K562 (cell line): ENCODE results near the gene SMARCA4. TPM values are rescaled to one million over a fixed set of nuclear protein-coding genes. Genes with fewer than 3 reads are reported as not detected.

Source experiments
- ATAC-seq: fragments of 200-7000 bp; cut with Tn5 transposase; 3 replicates; pipeline ENCODE4 v1.9.1; 2020; ENCODE audit warnings: moderate library complexity
- BruUV-seq: library from RNA; stranded (reverse); fragments of 400-500 nt; replicated peaks from 2 replicates; lab custom pipeline; 2021; lab: Mats Ljungman, UMichigan
- CTCF ChIA-PET: fragments of 300-600 bp; formaldehyde crosslinking; extraction: SDS; loops from one replicate; lab custom pipeline; 2021; ENCODE audit warnings: low intra/inter-chr PET ratio; lab: Yijun Ruan, JAX
- POLR2A ChIA-PET: fragments of 300-600, 350-650 bp; sonication (Branson Sonifier 250); formaldehyde crosslinking; extraction: SDS; loops from one replicate; lab custom pipeline; 2021; ENCODE audit warnings: antibody characterized with exemption, inconsistent platforms; lab: Yijun Ruan, JAX
- DNase-seq, 4 experiments: peaks; one replicate each; pipeline versions ENCODE4 v3.0.0 to v3.0.0-alpha.2; 2011 to 2018; ENCODE audit warnings: low spot score in 3 of 4, mixed read lengths in 3 of 4; ENCODE audit errors: extremely low read depth in 1 of 4
- FAIRE-seq: peaks from 2 replicates; lab custom pipeline; 2011; peaks lifted over from hg19 to GRCh38; lab: Jason Lieb, UNC
- H2AFZ ChIP-seq: 2 replicates; pipeline ENCODE4 v1.6.0; 2011; ENCODE audit warnings: low read depth, low read length, control low read depth, inconsistent platforms
- H3K27ac ChIP-seq: fragments of 200-600 bp; 3 replicates; pipeline ENCODE4 v1.8.0; 2011; ENCODE audit warnings: low read depth, mild to moderate bottlenecking, control low read depth, inconsistent platforms, low read length, moderate library complexity, mixed read lengths; ENCODE audit errors: extremely low read depth
- H3K27me3 ChIP-seq, 2 experiments: fragments of 300-600 bp in 1 of 2; 2 replicates in 1 of 2; 3 replicates in 1 of 2; pipeline versions ENCODE4 v1.6.0 to v1.8.0; 2011; ENCODE audit warnings: inconsistent platforms in 2 of 2, low read length in 2 of 2, mild to moderate bottlenecking in 1 of 2, mixed read lengths in 1 of 2, moderate library complexity in 1 of 2; ENCODE audit not compliant: control insufficient read depth in 2 of 2, insufficient read depth in 2 of 2
- H3K36me3 ChIP-seq: fragments of 300-600 bp; 3 replicates; pipeline ENCODE4 v1.8.0; 2011; ENCODE audit warnings: mild to moderate bottlenecking, low read length, inconsistent platforms; ENCODE audit not compliant: control insufficient read depth, insufficient read depth
- H3K4me1 ChIP-seq, 2 experiments: fragments of 200-600 bp in 1 of 2; replicated peaks in 1 of 2; 2 replicates in 1 of 2; 3 replicates in 1 of 2; pipeline versions ENCODE4 v1.5.1 to v1.8.0; 2011; ENCODE audit warnings: inconsistent platforms in 2 of 2, low read length in 2 of 2, mild to moderate bottlenecking in 1 of 2, mixed read lengths in 1 of 2, moderate library complexity in 1 of 2; ENCODE audit not compliant: control insufficient read depth in 2 of 2, insufficient read depth in 2 of 2
- H3K4me2 ChIP-seq: 2 replicates; pipeline ENCODE4 v1.6.1; 2011; ENCODE audit warnings: low read length, control low read depth, inconsistent platforms, mixed read lengths; ENCODE audit not compliant: insufficient read depth
- H3K4me3 ChIP-seq: fragments of 200-600 bp; sonication (generic), shearing (Covaris generic); 2 replicates; pipeline ENCODE4 v1.5.1; 2016; ENCODE audit warnings: control low read depth, inconsistent platforms
- H3K79me2 ChIP-seq: fragments of 200-600 bp; 3 replicates; pipeline ENCODE4 v1.8.0; 2011; ENCODE audit warnings: low read length, inconsistent platforms; ENCODE audit not compliant: control insufficient read depth, insufficient read depth
- H3K9ac ChIP-seq, 2 experiments: 2 replicates each; pipeline versions ENCODE4 v1.6.0 to v1.6.1; 2011; ENCODE audit warnings: low read depth in 2 of 2, low read length in 2 of 2, control low read depth in 1 of 2, inconsistent platforms in 1 of 2, mild to moderate bottlenecking in 1 of 2, mixed read lengths in 1 of 2; ENCODE audit not compliant: insufficient read depth in 1 of 2
- H3K9me1 ChIP-seq: one replicate; pipeline ENCODE4 v1.6.0; 2011; ENCODE audit warnings: inconsistent platforms, mild to moderate bottlenecking, low read length, moderate library complexity; ENCODE audit not compliant: control insufficient read depth, insufficient read depth
- H3K9me3 ChIP-seq: replicated peaks from 2 replicates; pipeline ENCODE4 v1.5.1; 2011; ENCODE audit warnings: low read depth, low read length, inconsistent platforms; ENCODE audit not compliant: control insufficient read depth, insufficient read depth
- H4K20me1 ChIP-seq: replicated peaks from 2 replicates; pipeline ENCODE4 v1.6.1; 2011; ENCODE audit warnings: low read length, inconsistent platforms, mixed read lengths; ENCODE audit not compliant: control insufficient read depth, insufficient read depth
- BHLHE40 ChIP-seq: IDR thresholded peaks from 2 replicates; pipeline ENCODE4 v1.6.1; 2011; ENCODE audit warnings: low read length, improper control_type of control experiment
- HLTF ChIP-seq: fragments of 450-650 bp; IDR thresholded peaks from 2 replicates; pipeline ENCODE4 v1.6.1; 2016
- HMGXB4 ChIP-seq: sonication (generic); formaldehyde crosslinking; IDR thresholded peaks from 2 replicates; pipeline ENCODE4 v1.8.1; 2023; ENCODE audit warnings: mild to moderate bottlenecking, missing genetic modification reagents
- MAZ ChIP-seq, 2 experiments: fragments of 450-650 bp in 1 of 2; sonication (generic) in 1 of 2; formaldehyde crosslinking; IDR thresholded peaks in 1 of 2; conservative IDR thresholded peaks in 1 of 2; 2 replicates each; pipeline versions ENCODE4 v1.4.0 to v1.5.0; 2020; ENCODE audit warnings: mild to moderate bottlenecking in 1 of 2, missing genetic modification reagents in 1 of 2
- PML ChIP-seq: IDR thresholded peaks from 2 replicates; pipeline ENCODE4 v1.6.1; 2012; ENCODE audit warnings: low read length, inconsistent platforms
- POLR2H ChIP-seq: IDR thresholded peaks from 2 replicates; pipeline ENCODE4 v1.6.1; 2016; ENCODE audit warnings: missing genetic modification characterization, low read depth, mild to moderate bottlenecking, control low read depth, missing compliant biosample characterization, moderate library complexity
- SUPT5H ChIP-seq: fragments of 450-650 bp; IDR thresholded peaks from 2 replicates; pipeline ENCODE4 v1.6.1; 2016
- ZNF175 ChIP-seq: fragments of 200-800 bp; sonication (Bioruptor generic); IDR thresholded peaks from 2 replicates; pipeline ENCODE4 v1.6.1; 2016; ENCODE audit warnings: low read depth, mild to moderate bottlenecking, missing genetic modification characterization, missing compliant biosample characterization
- ZNF408 ChIP-seq: fragments of 250-450 bp; sonication (Bioruptor Pico); IDR thresholded peaks from 2 replicates; pipeline ENCODE4 v1.4.0; 2020; ENCODE audit warnings: low read depth, mild to moderate bottlenecking, moderate library complexity
- ZNF583 ChIP-seq: fragments of 250-450 bp; sonication (Bioruptor Pico); IDR thresholded peaks from 2 replicates; pipeline ENCODE4 v1.4.0; 2020
- WGBS: fragments of 100-300 bp; shearing (Covaris generic); methylation state at CpG from one replicate; pipeline ENCODE4 v1.1.6; 2016; ENCODE audit warnings: low coverage, mixed read lengths; ENCODE audit not compliant: insufficient coverage; ENCODE audit errors: missing lambda C conversion rate; 5-methylcytosine and 5-hydroxymethylcytosine counted together
- in situ Hi-C: fragments of 300-500 bp; cut with MboI; formaldehyde crosslinking; loops from 4 replicates; pipeline ENCODE4 v1.15.0; 2018; ENCODE audit warnings: inconsistent platforms, mixed read lengths
- intact Hi-C: fragments of 100-400 bp; cut with micrococcal nuclease; formaldehyde crosslinking; loops from 2 replicates; pipeline ENCODE4 v1.14.2; 2022
- polyA plus RNA-seq, 8 experiments: library from polyadenylated mRNA; depleted of rRNA in 4 of 8; stranded (reverse) in 5 of 8; unstranded in 3 of 8; fragments of >200 nt; fragmentation: Nextera tagmentation in 2 of 8; fragmentation: Illumina TruSeq in 1 of 8; extraction: Ambion mirVana in 2 of 8; extraction: Trizol in 1 of 8; gene quantifications; 2 replicates each; pipeline versions ENCODE4 v1.2.1 to v1.2.3, GENCODE V29; 2011 to 2014; ENCODE audit warnings: inconsistent platforms in 1 of 8, missing spikeins in 1 of 8
- total RNA-seq, 7 experiments: library from RNA; depleted of rRNA in 6 of 7; stranded (reverse); fragments of >200 nt in 6 of 7; fragmentation: Illumina TruSeq in 2 of 7; extraction: Trizol in 2 of 7; gene quantifications; 2 replicates each; pipeline versions ENCODE4 v1.2.1 to v1.2.3, GENCODE V29; 2011 to 2021; ENCODE audit warnings: low replicate concordance in 1 of 7
- TF ChIP-seq, protein P1 (sequence below): fragments of 150-350 bp; conservative IDR thresholded peaks from 2 replicates; pipeline ENCODE4 v1.6.1; 2014; ENCODE audit warnings: low read length

SMARCA4 gene
- total and polyA plus RNA-seq, 9 of the 15 experiments (the other 6 are each of a cell fraction or from before 2014, with no cell fraction given): 19.3 to 207 (median 52.1) TPM

DNA sequence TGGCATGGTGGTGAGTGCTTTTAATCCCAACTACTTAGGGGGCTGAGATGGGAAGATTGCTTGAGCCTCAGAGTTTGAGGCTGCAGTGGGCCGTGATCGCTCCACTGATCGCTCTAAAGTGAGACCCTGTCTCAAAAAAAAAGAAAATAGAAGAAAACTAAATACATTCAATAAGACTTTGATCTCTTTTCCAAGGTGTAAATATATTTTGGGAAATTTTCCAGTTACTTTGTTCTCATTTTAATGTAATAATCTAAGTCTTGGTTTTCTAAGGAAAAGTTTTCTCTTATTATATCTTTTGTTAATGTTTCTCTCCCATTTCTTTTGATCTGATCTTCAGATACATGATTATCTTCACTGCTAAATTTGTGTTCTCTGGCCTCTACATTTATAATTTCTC, 138.0 kb downstream of the SMARCA4 start:
- DNase-seq: no peak
- Histone ChIP-seq H4K20me1 (peaks cover 66% of the 10 kb centered on the region), H3K4me1 (peaks cover 26 to 28% of the 10 kb centered on the region in 2 experiments), H3K9me3 (no peaks in the 10 kb centered on the region), H3K36me3 (peaks cover 95% of the 10 kb centered on the region), H3K79me2 (peaks cover 93% of the 10 kb centered on the region), H3K9ac (no peak overlapping the region), H3K27me3 (no peaks in the 10 kb centered on the region), H3K27ac (peak overlapping the region; percentile 37; the same call in 1 of the 3 replicates), H3K9me1 (peaks cover 21% of the 10 kb centered on the region), H3K4me3 (no peak overlapping the region), H3K4me2 (no peak overlapping the region), H2AFZ (no peak overlapping the region)
- in situ Hi-C loops: no loop called here
- no TSS peak for BruUV-seq
- ChIA-PET CTCF (no interaction called here), POLR2A (interaction anchor here (0.7 to 0.9 kb wide), 2 partner anchors 40 to 63 kb away, joined by 3 read pairs; no protein-coding TSS in a partner anchor)
- intact Hi-C loops: no loop called here
- 96% methylated on average over 3 of the region's 3 CpGs for WGBS
- FAIRE-seq: no peak
- ATAC-seq: no peak
- TF ChIP-seq BHLHE40 (no peak), HMGXB4 (no peak), MAZ (CRISPR knock-in tag; conservative IDR thresholded peaks at IDR 0.05 in 1 of 2, IDR thresholded peaks at IDR 0.05 in 1 of 2) (no peak), ZNF408 (no peak), ZNF583 (CRISPR knock-in tag) (0 out of 2 replicates have a peak, but pooled peaks have one; percentile 38), ZNF175 (CRISPR knock-in tag) (no peak), SUPT5H (0 out of 2 replicates have a peak, but pooled peaks have one; percentile 37), PML (0 out of 2 replicates have a peak, but pooled peaks have one; percentile 9), HLTF (no peak), POLR2H (0 out of 2 replicates have a peak, but pooled peaks have one; percentile 23)
- TF ChIP-seq, protein P1, sequence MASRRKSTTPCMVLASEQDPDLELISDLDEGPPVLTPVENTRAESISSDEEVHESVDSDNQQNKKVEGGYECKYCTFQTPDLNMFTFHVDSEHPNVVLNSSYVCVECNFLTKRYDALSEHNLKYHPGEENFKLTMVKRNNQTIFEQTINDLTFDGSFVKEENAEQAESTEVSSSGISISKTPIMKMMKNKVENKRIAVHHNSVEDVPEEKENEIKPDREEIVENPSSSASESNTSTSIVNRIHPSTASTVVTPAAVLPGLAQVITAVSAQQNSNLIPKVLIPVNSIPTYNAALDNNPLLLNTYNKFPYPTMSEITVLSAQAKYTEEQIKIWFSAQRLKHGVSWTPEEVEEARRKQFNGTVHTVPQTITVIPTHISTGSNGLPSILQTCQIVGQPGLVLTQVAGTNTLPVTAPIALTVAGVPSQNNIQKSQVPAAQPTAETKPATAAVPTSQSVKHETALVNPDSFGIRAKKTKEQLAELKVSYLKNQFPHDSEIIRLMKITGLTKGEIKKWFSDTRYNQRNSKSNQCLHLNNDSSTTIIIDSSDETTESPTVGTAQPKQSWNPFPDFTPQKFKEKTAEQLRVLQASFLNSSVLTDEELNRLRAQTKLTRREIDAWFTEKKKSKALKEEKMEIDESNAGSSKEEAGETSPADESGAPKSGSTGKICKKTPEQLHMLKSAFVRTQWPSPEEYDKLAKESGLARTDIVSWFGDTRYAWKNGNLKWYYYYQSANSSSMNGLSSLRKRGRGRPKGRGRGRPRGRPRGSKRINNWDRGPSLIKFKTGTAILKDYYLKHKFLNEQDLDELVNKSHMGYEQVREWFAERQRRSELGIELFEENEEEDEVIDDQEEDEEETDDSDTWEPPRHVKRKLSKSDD: no peak
